GM12872 (cell line): ENCODE results near the gene SLC25A25.

ENCODE experiments used
- TF ChIP-seq, protein P1 (sequence below): IDR thresholded peaks from 3 replicates; pipeline ENCODE4 v1.5.1; 2011; ENCODE audit warnings: low read depth, mild to moderate bottlenecking, low read length, moderate library complexity; ENCODE audit not compliant: insufficient read depth

SLC25A25 gene

DNA sequence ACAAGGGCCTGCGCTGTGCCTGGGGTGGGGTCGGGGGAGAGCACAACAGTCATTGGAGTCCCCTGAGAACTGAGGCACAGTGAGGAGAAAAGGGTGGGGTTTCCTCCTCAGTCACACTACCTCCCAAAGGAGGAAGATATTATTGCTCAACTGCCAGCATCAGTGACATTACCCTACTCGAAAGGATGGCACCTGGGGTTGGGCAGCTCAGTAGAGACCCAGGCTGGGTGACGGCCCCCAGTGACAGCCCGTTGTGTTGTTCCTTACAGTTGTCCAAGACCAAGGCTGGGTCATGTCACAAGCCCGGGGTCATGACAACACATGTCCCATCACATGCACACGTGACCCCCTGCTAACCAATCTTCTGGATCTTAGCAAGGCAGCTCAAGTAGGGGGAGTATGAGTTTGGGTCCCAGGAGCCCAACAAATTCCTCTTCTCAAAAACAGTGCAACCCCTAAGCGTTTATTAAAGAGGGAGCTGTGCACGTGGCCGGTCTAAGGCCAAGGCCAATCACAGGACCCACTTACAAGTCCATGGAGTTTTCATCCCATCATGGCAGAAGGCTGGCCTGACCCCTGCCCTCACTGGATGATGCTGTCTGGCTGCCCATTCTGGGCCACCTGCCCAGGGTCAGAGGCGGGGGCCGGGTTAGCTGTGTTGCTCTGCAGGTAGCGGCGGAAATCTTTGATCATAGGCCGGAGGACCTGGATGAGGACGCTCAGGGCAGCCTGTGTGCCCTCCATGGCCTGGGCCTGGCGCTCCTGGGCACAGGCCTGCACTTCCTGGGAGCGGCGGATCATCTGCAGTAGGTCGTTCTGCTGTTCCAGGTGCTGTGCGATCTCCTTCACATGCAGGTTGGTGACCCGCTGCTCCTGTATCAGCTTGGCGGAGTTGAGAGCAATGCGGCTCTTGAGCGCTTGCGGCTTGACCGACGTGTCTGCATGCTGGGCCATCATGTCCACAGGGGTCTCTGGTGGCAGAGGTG lies 4.9 kb upstream of the SLC25A25 start:
- TF ChIP-seq, protein P1, sequence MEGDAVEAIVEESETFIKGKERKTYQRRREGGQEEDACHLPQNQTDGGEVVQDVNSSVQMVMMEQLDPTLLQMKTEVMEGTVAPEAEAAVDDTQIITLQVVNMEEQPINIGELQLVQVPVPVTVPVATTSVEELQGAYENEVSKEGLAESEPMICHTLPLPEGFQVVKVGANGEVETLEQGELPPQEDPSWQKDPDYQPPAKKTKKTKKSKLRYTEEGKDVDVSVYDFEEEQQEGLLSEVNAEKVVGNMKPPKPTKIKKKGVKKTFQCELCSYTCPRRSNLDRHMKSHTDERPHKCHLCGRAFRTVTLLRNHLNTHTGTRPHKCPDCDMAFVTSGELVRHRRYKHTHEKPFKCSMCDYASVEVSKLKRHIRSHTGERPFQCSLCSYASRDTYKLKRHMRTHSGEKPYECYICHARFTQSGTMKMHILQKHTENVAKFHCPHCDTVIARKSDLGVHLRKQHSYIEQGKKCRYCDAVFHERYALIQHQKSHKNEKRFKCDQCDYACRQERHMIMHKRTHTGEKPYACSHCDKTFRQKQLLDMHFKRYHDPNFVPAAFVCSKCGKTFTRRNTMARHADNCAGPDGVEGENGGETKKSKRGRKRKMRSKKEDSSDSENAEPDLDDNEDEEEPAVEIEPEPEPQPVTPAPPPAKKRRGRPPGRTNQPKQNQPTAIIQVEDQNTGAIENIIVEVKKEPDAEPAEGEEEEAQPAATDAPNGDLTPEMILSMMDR: no peak

DNA sequence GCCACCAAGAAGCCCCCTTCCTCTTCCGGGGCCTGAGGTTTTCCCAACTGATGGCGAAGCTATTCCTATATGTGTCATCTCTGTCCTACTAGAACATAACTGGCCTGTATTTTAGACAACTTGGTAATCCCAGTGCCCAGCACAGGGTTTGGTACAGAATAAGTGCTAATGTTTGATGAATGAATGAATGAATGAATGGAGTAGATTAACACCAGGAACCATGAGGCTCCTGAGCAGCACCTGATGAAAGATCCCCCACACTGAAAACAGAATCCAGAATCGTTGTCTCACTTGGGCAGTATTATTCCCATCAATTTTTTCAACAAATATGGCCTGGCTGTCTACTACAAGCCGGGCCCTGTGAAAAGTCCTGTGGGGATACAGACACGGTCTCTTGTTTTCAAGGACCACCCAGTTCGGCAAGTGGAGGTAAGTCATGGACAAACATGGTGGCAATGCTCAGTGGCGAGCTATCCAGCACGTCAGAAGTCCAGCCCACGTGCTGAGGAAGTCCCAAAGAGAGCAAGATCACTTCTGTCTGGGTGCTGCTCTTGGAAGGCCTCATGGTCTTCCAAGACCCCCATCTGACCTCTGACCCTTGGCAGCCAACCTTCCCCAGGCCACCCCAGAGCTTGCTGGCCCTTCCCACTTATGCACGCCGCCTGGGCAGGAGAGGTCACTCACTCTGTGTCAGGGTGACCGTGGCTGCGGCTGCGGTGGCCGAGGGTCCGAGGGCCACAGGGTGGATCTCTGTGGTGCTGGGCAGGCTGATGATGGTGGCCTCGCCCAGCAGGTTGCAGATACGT lies 1.9 kb upstream of the SLC25A25 start:
- TF ChIP-seq, protein P1: no peak

DNA sequence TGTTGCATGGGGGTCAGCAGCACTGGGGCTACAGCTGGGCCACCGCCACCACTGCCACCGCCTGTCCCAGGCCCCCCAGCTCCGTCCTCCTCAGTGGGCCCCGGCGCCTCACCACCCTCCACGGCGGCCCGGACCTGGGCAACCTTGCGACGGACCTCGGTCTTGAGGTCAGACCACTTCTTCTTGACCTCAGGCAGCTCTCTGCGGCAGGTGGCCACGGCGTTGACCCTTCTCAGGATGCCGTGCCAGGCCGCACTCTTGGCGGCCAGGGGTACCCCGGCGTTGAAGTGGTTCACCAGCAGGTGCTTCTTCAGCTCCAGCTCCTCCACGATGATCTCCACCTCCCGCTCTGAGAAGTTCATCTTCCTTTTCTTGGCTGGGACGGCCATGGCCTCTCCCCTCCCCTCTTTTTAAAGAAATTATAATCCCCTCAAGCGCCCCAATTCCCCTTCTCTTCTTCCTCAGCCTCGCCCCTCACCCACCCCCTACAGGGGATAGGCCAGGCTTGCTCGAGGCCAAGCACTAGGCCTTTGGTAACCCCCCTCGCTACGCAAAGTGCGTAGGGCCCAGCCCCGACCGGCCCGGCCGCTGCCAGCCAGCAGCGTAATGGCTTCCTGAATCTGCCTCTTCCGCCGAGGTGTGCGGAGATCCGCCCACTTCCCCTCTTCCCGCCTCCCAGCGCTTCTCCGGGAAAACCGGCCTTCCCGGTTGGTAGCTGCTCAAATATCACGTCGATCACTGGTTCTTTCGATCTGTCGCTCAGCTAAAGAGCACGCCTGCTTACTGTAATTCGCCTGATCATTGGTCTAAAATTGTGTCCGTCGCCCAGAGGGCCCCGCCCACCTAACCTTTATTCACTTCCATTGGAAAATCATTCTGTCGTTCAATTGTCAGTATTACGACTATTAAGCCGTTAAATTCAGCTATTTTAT lies 1.1 kb upstream of the SLC25A25 start, which contains the start of gene NAIF1:
TSS of gene NAIF1 (minus strand) at position 608 of the 932 bp plus-strand sequence. CDS start at position 389, 219 bp downstream.
- TF ChIP-seq, protein P1: no peak

DNA sequence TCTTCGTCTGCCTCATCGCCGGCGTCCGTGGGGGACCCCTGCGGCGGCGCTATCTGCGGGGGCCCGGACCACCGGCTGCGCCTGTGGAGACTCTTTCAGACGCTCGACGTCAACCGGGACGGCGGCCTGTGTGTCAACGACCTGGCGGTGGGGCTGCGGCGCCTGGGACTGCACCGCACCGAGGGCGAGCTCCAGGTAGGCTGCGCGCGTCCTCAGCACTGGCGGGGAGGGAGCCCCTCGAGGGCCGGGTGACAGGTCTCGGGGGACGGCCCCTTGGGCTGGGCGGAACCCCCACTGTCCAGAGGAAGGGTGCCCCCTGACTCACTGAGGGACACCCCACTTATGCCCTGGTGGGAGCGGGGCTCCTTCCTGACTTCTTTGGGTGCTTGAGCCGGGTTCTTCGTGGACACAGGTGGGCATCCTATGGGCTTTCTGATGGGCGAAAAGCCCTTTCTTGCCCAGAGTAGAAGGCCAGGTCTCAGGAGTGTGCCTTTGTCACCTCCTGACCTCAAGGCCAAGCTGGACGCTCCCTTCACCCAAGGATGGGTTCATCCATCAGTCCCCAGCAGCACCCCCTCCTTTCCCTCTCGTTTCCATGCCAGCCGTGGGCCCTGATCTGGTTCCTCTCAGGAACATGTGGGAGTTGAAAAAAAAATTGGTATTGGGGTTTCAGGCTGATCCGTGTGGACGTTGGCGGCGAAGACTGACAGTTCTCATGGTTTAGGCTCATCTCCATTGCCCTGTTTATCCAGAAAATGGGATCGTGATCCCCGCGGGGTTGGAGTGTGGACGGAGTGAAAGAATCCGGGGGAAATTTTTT lies 564 bp downstream of the SLC25A25 start:
- TF ChIP-seq, protein P1: no peak

DNA sequence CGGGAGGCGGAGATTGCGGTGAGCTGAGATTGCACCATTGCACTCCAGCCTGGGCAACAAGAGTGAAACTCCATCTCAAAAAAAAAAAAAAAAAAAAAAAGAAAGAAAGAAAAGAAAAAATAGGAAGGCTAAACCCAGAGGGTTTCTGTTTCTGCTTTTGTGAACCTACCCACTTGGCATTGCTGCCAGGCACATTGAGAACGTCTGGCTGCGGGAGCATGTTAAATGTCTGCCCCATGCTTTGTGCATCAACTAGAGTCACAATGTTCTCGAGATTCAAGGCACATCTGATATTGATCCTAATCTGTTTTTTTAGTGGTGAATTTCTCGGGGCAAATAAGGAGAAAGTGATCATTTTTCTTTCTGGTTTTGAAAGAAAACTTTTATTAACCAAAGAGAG lies 2.8 kb downstream of the SLC25A25 start:
- TF ChIP-seq, protein P1: no peak

DNA sequence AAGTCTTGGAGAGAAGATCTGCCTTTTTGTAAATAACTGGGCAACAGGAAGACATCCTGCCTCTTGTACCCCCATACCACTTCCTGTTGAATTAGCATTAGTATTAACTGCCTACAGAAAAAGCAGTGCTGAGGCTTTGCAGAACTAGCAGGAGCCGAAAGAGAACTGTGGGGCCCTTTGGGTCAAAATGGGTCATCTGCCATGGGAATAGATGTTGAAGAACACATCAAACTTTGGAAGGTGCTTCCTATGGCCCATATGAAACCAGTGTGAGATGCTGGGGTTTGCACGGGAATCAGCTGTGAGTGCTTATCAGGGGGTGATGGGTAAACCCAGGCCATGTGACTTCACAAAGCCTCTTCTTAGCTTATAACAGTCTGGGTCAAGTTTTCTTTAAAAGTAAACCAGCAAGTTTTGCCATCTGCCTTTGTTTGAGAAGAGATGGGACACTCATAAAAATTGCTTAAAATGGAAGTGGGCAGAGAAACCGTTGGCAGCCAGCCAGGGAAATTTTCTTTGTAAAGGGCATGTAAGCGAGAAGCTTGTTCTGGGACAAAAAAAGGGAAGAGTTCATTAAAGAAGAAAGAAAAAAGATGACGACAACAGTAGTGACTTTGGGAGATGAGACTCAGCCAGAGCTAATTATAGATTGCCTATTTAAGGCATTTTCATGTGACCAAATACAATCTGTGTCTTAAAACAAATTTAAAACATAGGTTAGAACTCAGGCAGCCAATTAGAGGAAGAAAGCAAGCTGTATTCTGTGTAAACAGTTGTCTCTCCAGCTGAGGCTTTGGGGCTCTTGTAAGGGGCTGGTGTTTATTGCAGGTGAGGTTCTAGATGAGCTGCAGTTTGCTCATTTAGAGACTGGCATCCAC lies 4.4 kb downstream of the SLC25A25 start:
- TF ChIP-seq, protein P1: no peak
